Gastrocnemius medialis (tissue), 4 donors: ENCODE measurements around the gene C10orf71. TPM values are rescaled to one million over a fixed set of nuclear protein-coding genes. Genes with fewer than 3 reads are reported as not detected.

ENCODE experiments used
- ATAC-seq, 2 donors: fragments of 150-250 bp; one replicate each; pipeline ENCODE4 v1.9.1; 2016
- DNase-seq, 2 donors: peaks; one replicate each; pipeline ENCODE4 v3.0.0-alpha.2; 2019
- H3K27ac ChIP-seq, 4 donors: fragments of 200-600 bp; sonication (generic); 1 replicate in 1 of 4; 2 replicates in 3 of 4; pipeline ENCODE4 v1.5.1; 2016 to 2018; ENCODE audit warnings: mild to moderate bottlenecking in 2 of 4, moderate library complexity in 1 of 4
- H3K27me3 ChIP-seq, 3 donors: fragments of 200-600 bp; sonication (generic) in 2 of 3; 1 replicate in 1 of 3; 2 replicates in 2 of 3; pipeline versions ENCODE4 v1.5.1 to v1.6.0; 2016 to 2019; ENCODE audit warnings: mild to moderate bottlenecking in 1 of 3, moderate library complexity in 1 of 3
- H3K36me3 ChIP-seq, 2 donors: fragments of 200-600 bp; sonication (generic) in 1 of 2; one replicate each; pipeline ENCODE4 v1.5.1; 2017 to 2018
- H3K4me1 ChIP-seq, 2 donors: fragments of 200-600 bp; sonication (generic) in 1 of 2; one replicate each; pipeline ENCODE4 v1.5.1; 2016 to 2017; ENCODE audit warnings: mild to moderate bottlenecking in 2 of 2
- H3K4me3 ChIP-seq, 4 donors: fragments of 200-600 bp; sonication (generic) in 3 of 4; 1 replicate in 1 of 4; 2 replicates in 3 of 4; pipeline ENCODE4 v1.5.1; 2016 to 2019; ENCODE audit warnings: mild to moderate bottlenecking in 2 of 4
- H3K9me3 ChIP-seq, 3 donors: fragments of 200-600 bp; sonication (generic) in 2 of 3; 1 replicate in 1 of 3; 2 replicates in 2 of 3; pipeline ENCODE4 v1.5.1; 2016 to 2019
- CTCF ChIP-seq, 5 experiments: fragments of 450-650 bp in 3 of 5; fragments of 200-600 bp in 2 of 5; sonication (generic) in 2 of 5; IDR thresholded peaks in 4 of 5; conservative IDR thresholded peaks in 1 of 5; 1 replicate in 4 of 5; 2 replicates in 1 of 5; pipeline ENCODE4 v1.5.1; 2016 to 2019; ENCODE audit warnings: antibody characterized with exemption in 5 of 5, mild to moderate bottlenecking in 3 of 5, moderate library complexity in 3 of 5
- POLR2A ChIP-seq, 2 donors: fragments of 450-650 bp; IDR thresholded peaks; one replicate each; pipeline ENCODE4 v1.6.1; 2017; ENCODE audit warnings: antibody characterized with exemption in 2 of 2, mild to moderate bottlenecking in 2 of 2, moderate library complexity in 2 of 2
- in situ Hi-C, 4 donors: fragments of 200-750 bp; cut with MboI; loops; one replicate each; pipeline versions ENCODE4 v1.15.0 to v1.8.0; 2017; ENCODE audit warnings: low sequenced_read_pairs in 4 of 4
- intact Hi-C: fragments of 100-400 bp; cut with DNase I; formaldehyde crosslinking; loops from one replicate; pipeline ENCODE4 v1.15.1; 2023; ENCODE audit warnings: low total_unique reads
- total RNA-seq, 4 donors: library from RNA; depleted of rRNA; stranded (reverse); fragments of >200 nt; gene quantifications; one replicate each; pipeline versions ENCODE4 v1.1.0 to v1.2.3, GENCODE V29; 2016

C10orf71 gene
- total RNA-seq, 4 donors from 2014 or later: 26.5 to 208 (median 69.6) TPM

DNA sequence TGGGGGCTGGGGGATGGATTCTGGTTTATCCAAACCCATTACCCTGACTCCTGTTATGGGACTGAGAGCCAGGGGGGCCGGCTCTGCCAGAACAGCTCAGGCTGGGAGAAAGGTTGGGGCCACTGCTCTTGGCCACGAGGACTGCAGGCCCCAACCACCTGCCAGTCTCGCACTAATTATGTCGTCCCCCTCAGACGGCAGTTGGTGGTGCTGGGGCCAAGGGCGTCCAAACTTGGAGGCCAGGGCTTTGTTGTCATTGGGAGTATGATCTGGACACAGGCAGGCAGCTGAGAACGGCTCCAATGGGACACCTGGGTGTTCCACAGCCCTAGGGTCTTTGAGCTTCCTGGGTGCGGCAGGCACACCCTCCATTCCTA, 62.2 kb downstream of the C10orf71 start:
- Histone ChIP-seq H3K27me3 (no peaks in the 10 kb centered on the region), H3K9me3 (no peaks in the 10 kb centered on the region), H3K36me3 (no peaks in the 10 kb centered on the region), H3K4me1 (no peaks in the 10 kb centered on the region), H3K4me3 (no peak overlapping the region), H3K27ac (peak overlapping the region in 1 of 4 donors; percentile 25)
- intact Hi-C loops (no loop called here), in situ Hi-C loops (loop anchor here in 1 of 4 donors (25.0 kb wide), 1 partner anchor 374 kb away; no protein-coding TSS in a partner anchor)
- ATAC-seq (no peak), DNase-seq (no peak)
- TF ChIP-seq CTCF (IDR thresholded peaks at IDR 0.05 in 4 of 5, conservative IDR thresholded peaks at IDR 0.05 in 1 of 5): no peak
- no peak for TF ChIP-seq POLR2A (IDR thresholded peaks at IDR 0.05)

DNA sequence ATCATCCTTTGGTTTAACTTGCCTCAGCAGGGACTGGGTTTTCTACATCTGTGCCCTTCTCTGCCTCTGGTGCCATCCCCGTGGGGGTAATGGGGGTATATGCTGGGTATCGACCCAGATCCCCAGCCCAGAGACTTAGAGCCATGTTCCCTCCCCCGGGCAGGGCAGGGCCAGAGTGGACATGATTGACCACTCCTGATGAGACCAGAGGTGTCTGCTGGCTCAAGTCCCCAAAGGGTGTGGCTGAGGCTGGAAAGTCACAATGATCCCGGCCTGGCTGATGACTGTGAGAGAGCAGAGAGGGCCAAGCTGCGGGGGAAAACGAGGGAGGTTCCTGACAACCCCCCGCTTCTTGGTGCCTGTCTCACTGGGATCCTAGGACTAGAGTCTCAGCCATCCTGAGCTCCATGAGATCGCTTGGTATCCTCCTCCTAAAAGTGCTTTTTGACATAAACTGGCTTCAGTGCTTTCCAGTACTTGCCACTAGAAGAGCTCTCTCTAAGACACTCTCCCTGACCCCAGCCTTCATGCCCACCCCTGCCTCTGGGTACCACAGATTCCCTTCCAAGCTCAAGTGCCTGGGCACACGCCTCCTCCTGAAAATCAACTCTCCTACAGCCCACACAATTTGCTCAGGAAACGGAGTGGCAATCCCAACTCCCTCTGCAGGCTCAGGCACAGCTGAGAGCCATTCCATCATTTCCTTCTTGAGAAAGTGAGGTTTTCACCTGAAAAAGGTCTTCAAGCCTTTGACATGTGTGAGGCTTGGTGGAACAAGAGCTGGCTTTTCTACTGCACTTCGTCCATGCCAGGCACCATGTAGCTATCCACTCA, 63.0 kb downstream of the C10orf71 start:
- no peak for TF ChIP-seq CTCF (IDR thresholded peaks at IDR 0.05 in 4 of 5, conservative IDR thresholded peaks at IDR 0.05 in 1 of 5)
- no peak for TF ChIP-seq POLR2A (IDR thresholded peaks at IDR 0.05)
- in situ Hi-C loops: loop anchor here in 1 of 4 donors (25.0 kb wide), 1 partner anchor 375 kb away; no protein-coding TSS in a partner anchor
- Histone ChIP-seq H3K9me3 (no peaks in the 10 kb centered on the region), H3K4me3 (no peak overlapping the region), H3K4me1 (no peaks in the 10 kb centered on the region), H3K36me3 (no peaks in the 10 kb centered on the region), H3K27ac (no peak overlapping the region), H3K27me3 (no peaks in the 10 kb centered on the region)
- DNase-seq (no peak), ATAC-seq (no peak)
- intact Hi-C loops: no loop called here

DNA sequence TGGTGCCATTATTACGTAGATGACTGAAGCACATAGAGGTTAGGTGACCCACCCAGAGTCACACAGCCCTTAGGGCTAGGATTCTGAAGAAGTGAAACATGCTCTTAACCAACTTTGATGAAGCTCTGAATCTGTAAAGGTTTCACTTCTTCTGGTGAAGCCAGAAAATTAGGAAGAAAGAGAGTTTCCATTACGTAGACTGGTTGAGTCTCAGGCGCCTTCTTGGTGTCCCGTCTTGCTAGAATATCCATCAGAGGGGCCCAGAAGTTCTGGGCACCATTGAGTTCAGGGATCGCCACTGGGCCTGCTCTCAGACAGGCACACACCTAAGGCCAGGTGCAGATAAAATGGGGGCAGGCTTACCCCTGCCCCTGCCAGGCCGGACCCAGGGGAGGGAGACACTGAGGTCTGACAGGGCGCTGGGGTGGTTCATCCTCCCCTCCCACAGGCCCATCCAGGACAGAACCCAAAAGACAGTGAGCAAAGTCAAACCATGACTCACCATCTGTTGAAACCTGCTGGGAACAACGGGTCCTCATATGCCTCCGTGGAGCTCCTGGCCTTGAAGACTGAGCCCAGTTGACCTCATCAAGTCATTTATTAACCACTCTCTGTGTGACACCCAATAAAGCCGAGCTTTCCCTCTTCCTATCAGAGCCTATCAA, 63.8 kb downstream of the C10orf71 start:
- intact Hi-C loops: no loop called here
- Histone ChIP-seq H3K36me3 (no peaks in the 10 kb centered on the region), H3K9me3 (no peaks in the 10 kb centered on the region), H3K4me3 (no peak overlapping the region), H3K27ac (no peak overlapping the region), H3K4me1 (no peaks in the 10 kb centered on the region), H3K27me3 (no peaks in the 10 kb centered on the region)
- TF ChIP-seq CTCF (IDR thresholded peaks at IDR 0.05 in 4 of 5, conservative IDR thresholded peaks at IDR 0.05 in 1 of 5) (no peak), POLR2A (IDR thresholded peaks at IDR 0.05) (no peak)
- DNase-seq: no peak
- ATAC-seq: no peak
- in situ Hi-C loops: loop anchor here in 1 of 4 donors (25.0 kb wide), 1 partner anchor 375 kb away; no protein-coding TSS in a partner anchor

- Histone ChIP-seq H3K36me3 (no peaks in the 10 kb centered on the region), H3K4me1 (no peaks in the 10 kb centered on the region)
- in situ Hi-C loops: loop anchor here in 1 of 4 donors (25.0 kb wide), 1 partner anchor 376 kb away; no protein-coding TSS in a partner anchor
Observed at GRCh38 chr10:49363309-49364031, 64.5 kb downstream of the C10orf71 start.

More at GRCh38 chr10:49363309-49364031, 64.5 kb downstream of the C10orf71 start:
- no peak for DNase-seq
- TF ChIP-seq CTCF (IDR thresholded peaks at IDR 0.05 in 4 of 5, conservative IDR thresholded peaks at IDR 0.05 in 1 of 5) (no peak), POLR2A (IDR thresholded peaks at IDR 0.05) (no peak)
- intact Hi-C loops: no loop called here
- no peak overlapping the region for H3K27ac ChIP-seq
- H3K9me3 ChIP-seq: no peaks in the 10 kb centered on the region
- no peak overlapping the region for H3K4me3 ChIP-seq
- ATAC-seq: no peak
- H3K27me3 ChIP-seq: no peaks in the 10 kb centered on the region
